Measurements from ENCODE around the gene NRXN3. TPM values are rescaled to one million over a fixed set of nuclear protein-coding genes. Genes with fewer than 3 reads are reported as not detected.

The NRXN3 gene
- total RNA-seq, 1 donor from 2014 or later: 6.7 TPM

GRCh38 chr14:79614448-79614847, 1444.3 kb downstream of the NRXN3 start:
- DNase-seq (ENCODE audit: low spot score): no peak

DNA sequence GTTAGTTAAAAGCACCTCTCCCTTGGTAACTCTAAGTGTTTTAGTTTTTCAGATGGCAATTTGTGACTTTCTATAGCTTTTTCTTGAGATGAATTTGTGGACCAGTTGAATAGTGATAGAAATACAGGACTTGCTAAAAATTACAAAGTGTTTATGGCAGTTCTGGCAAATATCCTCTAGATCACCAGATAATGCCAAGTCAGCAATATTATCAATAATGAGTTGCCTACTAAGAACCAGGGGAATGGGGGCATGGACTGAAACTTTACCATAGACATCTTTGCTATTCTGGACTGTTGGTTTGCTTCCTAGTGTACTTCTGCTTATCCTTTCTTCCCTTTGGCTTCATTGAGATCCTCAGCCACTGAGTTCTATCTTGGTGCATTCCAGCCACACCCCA, 1456.9 kb downstream of the NRXN3 start:
- no peak for DNase-seq (ENCODE audit: low spot score)

DNA sequence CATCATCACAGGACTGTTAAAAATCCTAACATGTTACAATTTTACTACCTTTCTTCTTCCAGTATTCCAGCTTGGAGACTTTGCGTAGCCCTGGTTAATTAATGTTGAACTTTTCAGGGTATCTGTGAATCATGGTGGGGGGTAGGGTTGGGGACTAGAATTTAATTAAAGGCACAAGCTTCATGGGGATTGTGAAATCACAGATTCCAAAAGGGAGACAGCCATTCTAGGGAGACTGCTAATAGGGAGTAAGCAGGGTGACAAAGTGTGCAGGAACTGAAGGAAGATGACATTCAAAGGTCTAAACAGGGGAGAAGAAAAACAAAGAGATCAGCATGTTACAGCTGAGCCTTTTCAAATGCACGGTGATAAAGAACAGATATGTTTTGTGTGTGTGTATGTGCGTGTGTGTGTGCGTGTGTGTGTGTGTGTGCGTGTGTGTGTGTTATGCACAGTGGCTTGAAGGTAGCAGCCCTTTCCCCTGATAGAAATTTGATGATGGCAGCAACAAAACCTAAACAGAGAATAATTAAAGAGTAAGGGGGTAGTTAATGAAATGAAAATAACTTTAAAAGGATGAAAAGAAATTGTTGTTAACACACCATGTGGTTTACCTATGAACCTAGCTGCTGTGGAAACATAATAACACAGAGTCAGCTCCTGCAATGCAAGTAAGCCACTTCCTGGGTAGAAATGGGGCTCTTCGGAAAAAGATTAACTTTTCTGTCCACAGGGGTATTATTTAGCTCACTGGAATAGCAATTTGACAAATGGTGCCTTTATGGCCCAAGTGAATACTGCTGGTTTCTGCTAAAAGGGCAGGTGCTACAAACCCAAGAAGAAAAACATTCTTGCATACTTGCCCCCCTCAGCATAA, 1459.5 kb downstream of the NRXN3 start:
- no peak for DNase-seq (ENCODE audit: low spot score)

DNA sequence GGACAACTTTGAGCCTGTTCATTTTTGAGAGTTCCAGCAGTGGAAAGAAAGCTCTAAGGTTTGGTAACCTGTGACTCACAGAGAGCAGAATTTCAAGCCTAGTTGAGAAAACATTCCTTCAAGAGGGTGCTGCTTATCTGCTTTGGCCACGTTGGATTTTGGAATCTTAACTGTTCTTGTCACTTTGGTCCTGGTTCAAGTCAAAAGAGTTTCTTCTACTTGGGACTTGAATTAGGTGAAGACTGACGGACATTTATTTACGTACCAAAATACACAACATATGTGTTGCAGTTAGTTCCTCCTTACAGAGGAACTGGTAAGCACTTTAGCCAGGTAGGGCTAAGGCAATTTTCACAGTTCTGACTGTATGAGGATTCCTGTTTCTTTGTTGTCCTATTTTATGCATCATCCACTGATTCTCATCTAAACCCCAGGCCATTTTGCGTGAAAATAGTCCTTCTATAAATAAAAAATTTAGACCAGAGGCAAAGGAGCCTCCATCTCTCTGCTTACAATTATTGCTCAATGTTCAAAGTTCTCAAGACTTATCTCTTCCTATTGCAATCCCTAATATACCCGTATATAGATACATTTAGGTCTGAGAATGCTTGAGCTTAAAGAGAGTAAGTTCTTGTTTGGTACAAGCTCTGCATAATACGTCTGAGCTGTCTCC, 1460.3 kb downstream of the NRXN3 start:
- no peak for DNase-seq (ENCODE audit: low spot score)

DNA sequence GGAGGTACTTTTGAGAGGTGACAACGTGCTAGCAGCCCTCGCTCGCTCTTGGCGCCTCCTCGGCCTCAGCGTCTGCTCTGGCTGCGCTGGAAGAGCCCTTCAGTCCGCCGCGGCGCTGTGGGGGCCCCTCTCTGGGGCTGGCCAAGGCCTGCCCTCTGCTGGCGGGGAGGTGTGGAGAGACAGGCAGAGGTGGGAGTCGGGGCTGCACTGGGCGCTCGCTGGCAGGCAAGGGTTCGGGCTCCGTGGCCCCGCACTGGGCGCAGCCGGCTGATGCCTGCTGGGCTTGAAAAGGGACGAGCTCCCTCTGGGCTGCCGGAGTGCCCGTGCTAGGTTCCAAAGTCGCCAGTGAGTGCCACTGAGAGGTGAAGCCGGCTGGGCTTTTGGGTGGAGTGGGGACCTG, 1461.1 kb downstream of the NRXN3 start:
- no peak for DNase-seq (ENCODE audit: low spot score)

- DNase-seq (ENCODE audit: low spot score): no peak
Measured at GRCh38 chr14:79638672-79639266, 1468.6 kb downstream of the NRXN3 start.

GRCh38 chr14:79639613-79640012, 1469.4 kb downstream of the NRXN3 start:
- DNase-seq (ENCODE audit: low spot score): no peak

DNA sequence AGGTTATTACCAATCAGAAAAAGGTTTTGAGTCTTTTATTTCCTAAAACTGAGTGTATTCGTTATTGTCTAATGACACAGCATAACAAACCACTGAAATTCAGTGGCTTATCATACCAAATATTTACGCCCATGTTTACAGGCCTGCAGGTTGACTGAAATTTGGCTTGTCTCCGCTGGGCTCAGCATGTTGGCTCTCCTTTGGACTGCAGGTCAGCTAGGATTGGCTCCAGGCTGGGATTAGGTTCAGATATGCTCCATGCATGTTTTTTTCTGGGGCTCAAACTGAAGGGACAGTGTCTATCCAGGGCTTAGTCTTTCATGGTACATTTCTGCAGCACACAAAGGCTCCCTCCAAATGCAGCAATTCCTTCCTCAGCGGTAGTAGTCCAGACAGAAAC, 1471.2 kb downstream of the NRXN3 start:
- no peak for DNase-seq (ENCODE audit: low spot score)

DNA sequence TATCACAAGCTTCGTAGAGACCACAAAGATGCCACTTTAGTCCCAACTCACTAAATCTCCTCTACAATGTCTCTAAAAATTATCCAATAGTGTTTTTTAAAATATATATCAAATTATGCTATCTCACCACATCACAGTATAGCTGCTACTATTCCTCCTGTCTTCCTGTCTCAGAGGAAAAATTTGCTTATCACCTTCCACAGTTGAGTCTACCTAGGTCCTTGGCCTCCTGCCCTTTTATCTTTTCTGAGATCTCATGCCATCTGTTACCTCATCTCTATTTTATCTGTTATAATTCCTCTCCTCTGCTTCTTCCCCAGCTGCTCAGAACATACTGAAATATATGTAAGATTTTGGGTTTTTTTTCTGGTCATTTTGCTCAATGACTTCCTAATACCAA, 1473.0 kb downstream of the NRXN3 start:
- no peak for DNase-seq (ENCODE audit: low spot score)

DNA sequence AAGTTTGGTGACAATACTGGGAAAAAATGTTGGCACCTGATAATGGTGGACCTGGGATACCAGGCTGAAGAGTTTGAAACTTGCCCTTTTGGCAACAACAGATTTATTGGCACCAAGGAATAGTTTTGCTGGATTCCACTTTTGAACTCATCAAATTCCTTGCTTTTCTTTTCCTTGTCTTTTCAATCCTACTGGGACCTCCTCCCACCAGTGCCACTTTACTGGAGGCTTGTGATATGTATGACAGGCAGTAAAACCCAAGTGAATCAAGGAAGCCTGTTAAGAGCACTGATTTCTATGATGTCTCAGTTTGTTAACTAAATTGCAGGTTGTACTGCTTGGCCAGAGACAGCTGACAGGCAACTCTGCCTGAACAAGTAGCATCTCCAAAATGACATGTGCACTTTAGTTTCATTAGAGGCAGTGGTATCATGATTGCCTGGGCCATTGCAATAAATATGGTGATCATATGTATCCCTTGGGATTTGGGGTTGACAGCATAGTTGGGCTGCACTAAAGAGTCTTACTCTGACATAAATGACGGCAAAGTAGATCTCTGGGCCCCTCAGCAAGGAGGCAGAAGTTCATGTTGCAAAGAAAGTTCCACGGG, 1475.7 kb downstream of the NRXN3 start:
- no peak for DNase-seq (ENCODE audit: low spot score)

- no peak for DNase-seq (ENCODE audit: low spot score)
Measured at GRCh38 chr14:79649856-79650255, 1479.7 kb downstream of the NRXN3 start.

DNA sequence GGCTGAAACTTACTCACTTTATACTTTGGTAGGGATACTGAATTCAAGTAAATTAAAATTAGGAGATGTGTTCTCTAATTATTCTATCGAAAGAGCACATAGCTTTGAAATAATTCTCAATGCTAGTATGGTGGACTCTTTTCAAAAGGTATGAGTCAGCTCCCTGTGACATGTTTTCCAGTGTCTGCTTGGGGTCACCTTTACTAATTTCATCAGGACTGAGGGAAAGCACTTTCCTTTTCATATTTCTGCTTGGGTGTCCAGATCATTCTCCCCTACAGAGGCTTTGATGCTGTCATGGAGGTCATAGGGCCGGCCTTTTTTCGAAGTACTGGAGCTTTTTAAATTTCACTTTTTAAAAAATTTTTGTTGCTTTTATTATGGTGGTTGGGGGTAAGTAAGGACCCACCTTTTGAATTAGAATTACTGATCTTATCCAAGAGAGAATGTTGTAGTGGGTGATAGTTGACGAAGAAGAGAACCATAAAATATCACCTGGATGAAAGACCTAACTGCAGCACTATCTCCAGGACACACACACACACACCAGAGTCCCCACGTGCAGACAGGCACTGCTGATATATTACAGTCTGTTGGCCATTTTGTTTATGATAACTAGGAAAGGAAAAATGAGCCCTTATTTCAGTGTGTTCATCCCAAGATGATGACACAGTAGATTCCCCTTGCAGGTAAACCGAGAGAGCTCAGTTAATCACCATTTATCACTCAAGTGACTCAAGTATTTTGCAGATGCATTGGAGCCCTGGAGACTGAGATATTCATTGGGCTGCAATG, 1482.5 kb downstream of the NRXN3 start:
- DNase-seq (ENCODE audit: low spot score): no peak

- no peak for DNase-seq (ENCODE audit: low spot score)
Measured at GRCh38 chr14:79656056-79656455, 1485.9 kb downstream of the NRXN3 start.

GRCh38 chr14:79656496-79656895, 1486.3 kb downstream of the NRXN3 start:
- no peak for DNase-seq (ENCODE audit: low spot score)

DNA sequence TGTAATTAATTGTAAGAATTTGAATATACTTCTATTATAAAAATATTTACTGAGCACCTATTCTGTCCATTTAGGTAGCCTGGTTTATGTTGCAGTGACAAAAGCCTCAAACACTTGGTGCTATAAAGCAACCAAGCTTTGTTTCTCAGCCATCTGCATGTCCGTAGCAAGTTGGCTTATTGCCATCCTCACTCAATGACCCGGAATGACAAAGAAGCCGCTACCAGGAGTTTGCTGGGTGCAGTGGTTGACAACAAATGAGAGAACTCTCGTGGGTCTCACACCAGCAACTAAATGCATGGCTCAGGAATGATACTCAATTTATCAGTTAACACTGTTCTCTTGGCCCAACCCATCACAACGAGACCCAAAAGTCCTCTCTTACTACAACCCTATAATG, 1488.0 kb downstream of the NRXN3 start:
- no peak for DNase-seq (ENCODE audit: low spot score)

DNA sequence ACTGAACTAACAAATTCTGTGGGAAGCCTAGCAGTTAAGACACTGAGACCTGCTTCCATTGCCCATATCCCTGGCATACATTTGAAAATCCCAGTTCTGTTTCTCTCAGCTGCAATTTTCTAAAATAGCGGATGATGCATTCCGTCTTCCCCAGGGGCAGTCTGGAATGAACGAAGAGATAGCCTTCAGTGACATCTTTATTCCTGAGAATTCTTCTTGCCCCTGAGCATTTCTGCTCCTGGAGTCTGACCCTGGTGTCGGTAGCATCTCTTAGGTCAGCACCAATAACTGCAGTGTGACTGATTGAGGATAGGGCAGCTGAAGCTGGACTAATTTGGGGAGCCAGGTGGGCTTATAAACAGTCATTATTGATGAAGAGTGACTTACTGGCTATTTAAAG, 1488.6 kb downstream of the NRXN3 start:
- no peak for DNase-seq (ENCODE audit: low spot score)

DNA sequence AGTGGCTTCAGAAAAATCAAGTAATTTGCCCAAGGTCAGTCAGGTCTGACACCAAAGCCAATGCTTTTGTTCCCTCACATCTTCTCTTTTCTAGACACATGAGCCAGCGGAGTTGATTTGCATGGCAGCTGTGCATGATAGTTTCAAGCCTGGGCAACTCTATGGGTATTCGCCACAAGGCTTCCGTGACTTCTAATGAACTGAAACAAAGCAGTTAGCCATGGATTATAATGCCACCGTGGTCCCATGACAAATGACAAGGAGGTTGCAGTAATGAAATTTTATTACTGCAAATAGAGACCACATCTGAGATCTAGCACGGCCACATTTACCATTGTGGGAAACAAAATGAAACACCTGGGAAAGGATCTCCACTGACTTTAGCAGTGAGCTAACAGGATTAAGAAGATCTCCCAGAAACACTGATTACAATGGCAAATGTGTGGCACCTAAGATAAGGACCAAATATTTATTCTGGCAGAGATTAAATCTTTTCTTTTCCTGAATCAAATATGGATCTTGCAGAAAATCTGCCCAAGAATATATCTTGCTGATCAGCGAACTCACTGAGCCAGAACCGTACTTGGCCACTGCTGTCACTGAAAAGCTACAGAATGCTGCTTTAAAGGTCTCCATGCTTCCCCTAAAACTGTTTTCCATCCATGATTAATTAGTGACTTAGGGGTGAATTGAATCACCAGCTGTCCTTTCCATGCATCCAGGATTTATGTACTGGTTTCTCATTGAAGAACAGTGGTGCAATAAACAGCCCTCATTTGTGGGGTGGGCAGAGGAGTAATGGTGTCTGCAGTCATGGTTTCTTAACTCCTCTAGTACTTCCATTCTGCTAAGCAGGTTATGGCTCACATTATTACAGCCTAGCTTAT, 1490.1 kb downstream of the NRXN3 start:
- DNase-seq (ENCODE audit: low spot score): no peak

DNA sequence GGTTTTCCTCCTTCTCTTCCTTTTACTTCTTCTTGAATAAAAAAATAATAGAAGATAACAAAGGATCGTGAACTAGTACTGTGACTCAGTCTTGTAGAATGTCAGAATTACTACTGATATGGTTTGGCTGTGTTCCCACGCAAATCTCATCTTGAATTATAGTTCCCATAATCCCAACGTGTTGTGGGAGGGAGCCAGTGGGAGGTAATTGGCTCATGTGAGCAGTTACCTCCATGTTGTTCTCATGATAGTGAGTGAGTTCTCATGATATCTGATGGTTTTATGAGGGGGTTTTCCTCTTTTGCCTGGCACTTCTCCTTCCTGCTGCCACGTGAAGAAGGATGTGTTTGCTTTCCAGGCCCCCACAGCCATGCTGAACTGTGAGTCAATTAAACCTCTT, 1491.6 kb downstream of the NRXN3 start:
- DNase-seq (ENCODE audit: low spot score): no peak

GRCh38 chr14:79663453-79663852, 1493.3 kb downstream of the NRXN3 start:
- DNase-seq (ENCODE audit: low spot score): no peak

GRCh38 chr14:79665556-79665955, 1495.4 kb downstream of the NRXN3 start:
- DNase-seq (ENCODE audit: low spot score): no peak

DNA sequence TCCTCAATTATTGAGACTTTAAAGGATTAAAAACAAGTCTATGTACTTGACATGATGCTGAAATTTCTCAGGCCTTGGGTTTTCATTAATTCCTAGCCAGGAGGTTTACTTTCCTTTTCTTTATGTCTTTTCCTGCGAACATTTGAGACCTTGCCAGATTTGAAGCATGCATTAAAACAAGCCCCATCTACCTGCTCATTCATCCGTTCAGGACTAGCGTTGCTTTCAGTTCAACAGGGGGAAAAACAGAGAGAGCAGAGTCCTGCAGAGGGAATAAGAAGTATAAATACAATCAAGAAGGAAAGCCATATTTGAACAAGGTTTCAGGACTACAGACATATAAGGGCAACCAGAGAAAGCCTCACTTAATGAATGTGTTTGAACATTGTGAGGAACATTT, 1498.8 kb downstream of the NRXN3 start:
- no peak for DNase-seq (ENCODE audit: low spot score)
